ENCODE measurements around the gene VTCN1. TPM values are rescaled to one million over a fixed set of nuclear protein-coding genes. Genes with fewer than 3 reads are reported as not detected.
"Not testable (repeated sequence)": the region's sequence is repeated elsewhere in the genome, so short reads cannot be mapped to it uniquely, and the experiment has no call there.

VTCN1 gene
- total RNA-seq, 2 donors from 2014 or later, result not detected

- Mint-ChIP-seq H3K27ac (peak overlapping the region; percentile 84), H3K4me1 (peaks cover 13% of the 10 kb centered on the region), H3K36me3 (ENCODE audit: low read depth) (peaks cover 7% of the 10 kb centered on the region), H3K4me3 (peak overlapping the region; percentile 93), H3K27me3 (no peaks in the 10 kb centered on the region)
- DNase-seq, result no peak
- ATAC-seq, result no peak
- H3K9me3 ChIP-seq (ENCODE audit: control insufficient read depth, low read length, poor library complexity, severe bottlenecking), result no peaks in the 10 kb centered on the region
Observed at GRCh38 chr1:117122330-117123025, 88.2 kb downstream of the VTCN1 start.

DNA sequence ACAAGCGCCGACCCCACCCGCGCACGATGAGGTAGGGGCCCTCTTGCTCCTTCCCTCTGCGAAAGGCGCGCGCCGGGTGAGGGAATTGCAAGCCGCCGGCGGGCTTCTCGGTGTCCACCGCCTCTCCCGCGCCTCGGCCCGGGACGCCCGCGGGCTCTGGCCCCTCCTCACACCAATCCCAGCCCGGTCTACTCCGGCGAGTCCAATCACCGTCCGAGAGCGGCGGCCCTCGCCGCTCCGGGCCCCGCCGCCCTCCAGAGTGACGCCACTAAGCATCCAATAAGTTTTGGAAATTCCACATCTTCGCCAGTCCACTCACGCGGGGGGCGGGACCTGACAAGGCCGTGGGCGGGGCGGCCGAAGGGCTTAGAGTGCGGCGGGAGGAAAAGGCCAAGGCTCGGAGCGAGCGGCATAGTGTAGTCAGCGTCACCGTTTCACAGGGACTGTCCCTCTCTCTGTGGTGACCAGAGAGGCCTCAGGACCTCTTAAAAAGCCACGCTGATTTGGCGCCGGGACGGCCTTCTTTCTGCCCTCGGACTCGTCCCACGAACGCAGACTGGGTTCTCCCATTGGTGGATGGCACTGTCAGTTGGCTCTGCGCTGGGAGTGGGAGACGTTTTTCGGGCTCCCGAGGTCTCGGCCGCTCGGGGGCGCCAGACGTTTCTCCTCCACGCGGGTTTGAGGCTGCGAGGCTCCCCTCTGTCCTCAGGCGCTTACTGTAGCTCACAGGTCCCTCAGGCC lies 89.0 kb downstream of the VTCN1 start, which contains the start of gene TRIM45:
TSS of gene TRIM45 (minus strand) at position 161 of the 741 bp plus-strand sequence. CDS start 548 bp downstream, outside the sequence.
- peak; percentile 90 for ATAC-seq

DNA sequence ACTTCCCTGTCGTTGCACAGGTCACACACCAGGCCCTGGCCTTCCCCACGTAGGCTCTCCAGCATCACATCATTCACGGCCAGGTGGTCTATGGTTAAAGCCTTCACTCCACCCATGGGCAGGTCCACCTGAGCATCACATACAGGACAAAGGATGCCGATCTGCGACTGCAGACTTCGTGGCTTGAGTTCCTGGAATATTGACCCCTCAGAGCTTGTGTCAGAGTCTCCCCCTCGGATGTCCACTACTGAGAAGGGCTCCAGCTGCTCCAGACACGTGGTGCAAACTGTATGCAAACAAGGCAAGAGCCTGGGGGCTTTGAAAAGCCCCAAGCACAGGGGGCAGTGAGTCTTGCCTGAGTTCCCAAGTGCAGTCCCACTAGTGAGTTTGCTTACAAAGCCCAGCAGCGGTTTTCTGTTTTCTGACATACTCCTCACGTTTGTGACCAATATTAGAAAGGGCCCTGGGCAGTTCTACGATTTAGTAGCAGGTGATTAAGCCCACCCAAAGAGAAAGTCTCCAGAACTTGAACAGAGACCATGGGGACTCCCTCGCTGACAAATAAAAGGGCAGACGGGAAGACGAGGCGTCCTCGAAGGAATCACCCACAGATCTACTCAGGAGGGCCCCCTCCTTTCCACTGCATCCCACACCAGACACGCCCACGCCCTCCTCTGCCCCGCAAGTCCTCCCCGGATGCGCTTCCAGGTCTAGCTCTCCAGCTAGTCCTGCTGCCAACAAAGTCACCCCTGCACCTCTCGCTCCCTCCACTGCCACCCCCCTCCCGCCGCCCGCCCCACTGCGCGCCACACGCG lies 89.7 kb downstream of the VTCN1 start:
- Mint-ChIP-seq H3K36me3 (ENCODE audit: low read depth) (peaks cover 2% of the 10 kb centered on the region), H3K27ac (peak overlapping the region; percentile 84), H3K27me3 (no peaks in the 10 kb centered on the region), H3K4me1 (peaks cover 13% of the 10 kb centered on the region), H3K4me3 (peak overlapping the region; percentile 93)
- no peak for DNase-seq
- ATAC-seq, result no peak
- no peaks in the 10 kb centered on the region for H3K9me3 ChIP-seq (ENCODE audit: control insufficient read depth, low read length, poor library complexity, severe bottlenecking)

More for the DNA sequence above, 89.0 kb downstream of the VTCN1 start, which contains the start of gene TRIM45:
- peak; percentile 69 to 80 (median 69) for DNase-seq
- peak within 1 kb of the TSS; percentile 84 for H3K27ac Mint-ChIP-seq
- H3K4me3 Mint-ChIP-seq, result peak within 1 kb of the TSS; percentile 93
- H3K9me3 ChIP-seq (ENCODE audit: control insufficient read depth, low read length, poor library complexity, severe bottlenecking), result no peaks in the 10 kb centered on the region
- H3K4me1 Mint-ChIP-seq, result peaks cover 13% of the 10 kb centered on the region
- peaks cover 3% of the 10 kb centered on the region for H3K36me3 Mint-ChIP-seq (ENCODE audit: low read depth)
- H3K27me3 Mint-ChIP-seq, result no peaks in the 10 kb centered on the region

DNA sequence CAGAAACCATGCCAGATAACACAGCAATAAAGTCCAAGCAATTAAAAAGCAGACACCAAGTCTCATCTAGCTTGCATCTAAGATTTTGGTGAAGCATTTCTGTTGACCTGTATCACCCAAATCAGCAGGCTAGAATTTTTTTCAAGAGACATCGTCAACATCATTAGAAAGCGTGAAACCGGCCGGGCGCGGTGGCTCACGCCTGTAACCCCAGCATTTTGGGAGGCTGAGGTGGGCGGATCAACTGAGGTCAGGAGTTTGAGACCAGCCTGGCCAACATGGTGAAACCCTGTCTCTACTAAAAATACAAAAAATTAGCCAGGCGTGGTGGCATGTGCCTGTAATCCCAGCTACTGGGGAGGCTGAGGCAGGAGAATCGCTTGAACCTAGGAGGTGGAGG lies 91.6 kb downstream of the VTCN1 start:
- H3K9me3 ChIP-seq (ENCODE audit: control insufficient read depth, low read length, poor library complexity, severe bottlenecking); H3K36me3 Mint-ChIP-seq (ENCODE audit: low read depth); H3K4me3 Mint-ChIP-seq; DNase-seq; H3K27me3 Mint-ChIP-seq; ATAC-seq; H3K27ac Mint-ChIP-seq: not testable (repeated sequence)
- H3K4me1 Mint-ChIP-seq, result peaks cover 24% of the 10 kb centered on the region

DNA sequence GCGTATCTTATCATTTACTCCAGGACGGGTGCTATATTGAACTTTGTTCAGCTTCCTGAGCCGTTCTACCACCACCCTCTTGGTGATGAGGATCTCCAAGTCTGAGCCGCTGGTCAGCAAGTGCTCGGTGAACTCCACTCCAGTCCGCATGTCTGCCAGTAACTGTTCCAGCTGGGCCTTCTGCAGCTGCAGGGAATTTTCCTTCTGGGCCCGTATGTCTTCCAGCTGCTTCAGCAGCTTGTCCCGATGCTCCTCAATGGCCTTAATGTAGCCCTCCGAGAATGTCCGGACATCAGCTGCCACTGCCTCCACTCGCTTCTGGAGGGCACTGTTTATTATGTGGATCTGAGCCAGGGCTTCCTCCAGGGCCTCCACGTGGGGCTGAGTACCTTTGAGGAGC lies 92.6 kb downstream of the VTCN1 start:
- no peak for DNase-seq
- Mint-ChIP-seq H3K27ac (peak overlapping the region; percentile 41), H3K27me3 (no peaks in the 10 kb centered on the region), H3K4me1 (peaks cover 26% of the 10 kb centered on the region), H3K36me3 (ENCODE audit: low read depth) (peaks cover 2% of the 10 kb centered on the region), H3K4me3 (no peak overlapping the region)
- ATAC-seq, result no peak
- H3K9me3 ChIP-seq (ENCODE audit: control insufficient read depth, low read length, poor library complexity, severe bottlenecking), result no peaks in the 10 kb centered on the region

DNA sequence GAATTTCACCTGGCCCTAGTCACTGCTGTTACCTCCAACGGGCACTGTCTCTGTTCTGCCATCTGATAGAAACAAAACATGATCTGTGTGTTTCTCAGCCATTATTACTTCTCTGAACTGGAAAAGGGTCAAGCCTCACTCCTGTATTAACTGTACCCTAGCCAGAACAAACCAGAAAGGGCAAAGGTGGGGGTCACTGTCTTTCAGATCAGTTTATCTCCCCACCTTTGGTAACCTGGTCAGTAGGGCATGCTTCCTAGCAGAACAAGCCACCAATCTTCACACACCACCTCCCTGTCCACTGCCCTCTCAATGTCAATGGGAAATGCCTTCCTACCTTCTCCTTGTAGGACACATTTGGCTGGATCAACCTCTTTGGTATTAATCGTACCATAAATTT lies 93.0 kb downstream of the VTCN1 start:
- Mint-ChIP-seq H3K4me1 (peaks cover 25% of the 10 kb centered on the region), H3K36me3 (ENCODE audit: low read depth) (peaks cover 2% of the 10 kb centered on the region), H3K27ac (peak overlapping the region; percentile 41), H3K27me3 (no peaks in the 10 kb centered on the region), H3K4me3 (no peak overlapping the region)
- DNase-seq, result no peak
- H3K9me3 ChIP-seq (ENCODE audit: control insufficient read depth, low read length, poor library complexity, severe bottlenecking), result no peaks in the 10 kb centered on the region
- no peak for ATAC-seq

- Mint-ChIP-seq H3K36me3 (ENCODE audit: low read depth) (peaks cover 2% of the 10 kb centered on the region), H3K27me3 (no peaks in the 10 kb centered on the region), H3K4me1 (peaks cover 21% of the 10 kb centered on the region), H3K27ac (peak overlapping the region; percentile 66), H3K4me3 (no peak overlapping the region)
- no peaks in the 10 kb centered on the region for H3K9me3 ChIP-seq (ENCODE audit: control insufficient read depth, low read length, poor library complexity, severe bottlenecking)
- no peak for ATAC-seq
- DNase-seq, result no peak
Observed at GRCh38 chr1:117116784-117117130, 94.0 kb downstream of the VTCN1 start.

- Mint-ChIP-seq H3K4me1 (peaks cover 23% of the 10 kb centered on the region), H3K27me3 (no peaks in the 10 kb centered on the region), H3K4me3 (no peak overlapping the region), H3K36me3 (ENCODE audit: low read depth) (peaks cover 2% of the 10 kb centered on the region), H3K27ac (peak overlapping the region; percentile 72)
- no peak for DNase-seq
- ATAC-seq, result no peak
- no peaks in the 10 kb centered on the region for H3K9me3 ChIP-seq (ENCODE audit: control insufficient read depth, low read length, poor library complexity, severe bottlenecking)
Observed at GRCh38 chr1:117116090-117116783, 94.5 kb downstream of the VTCN1 start.

DNA sequence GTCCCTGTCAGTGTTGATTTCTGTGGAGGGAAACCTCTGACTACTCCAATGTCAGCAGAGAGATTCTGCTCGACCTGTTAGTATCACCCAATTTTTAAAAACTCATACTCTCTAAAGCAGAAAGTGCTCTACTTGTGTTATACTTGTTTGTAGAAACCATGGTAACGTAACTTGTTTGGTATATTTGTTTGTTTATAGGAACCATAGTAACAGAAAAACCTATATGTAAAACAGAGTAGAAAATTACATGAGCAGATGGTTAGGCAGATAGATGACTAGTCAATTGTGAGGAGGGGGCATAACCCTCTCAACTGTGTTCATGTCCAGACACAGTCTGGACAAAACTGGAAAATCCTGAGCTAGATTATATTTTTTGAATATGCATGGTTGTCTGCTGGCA lies 95.8 kb downstream of the VTCN1 start:
- peak overlapping the region; percentile 72 for H3K27ac Mint-ChIP-seq
- H3K4me3 Mint-ChIP-seq, result no peak overlapping the region
- no peaks in the 10 kb centered on the region for H3K9me3 ChIP-seq (ENCODE audit: control insufficient read depth, low read length, poor library complexity, severe bottlenecking)
- H3K4me1 Mint-ChIP-seq, result peaks cover 26% of the 10 kb centered on the region
- peak; percentile 77 for ATAC-seq
- no peak for DNase-seq
- peaks cover 2% of the 10 kb centered on the region for H3K36me3 Mint-ChIP-seq (ENCODE audit: low read depth)
- no peaks in the 10 kb centered on the region for H3K27me3 Mint-ChIP-seq

GRCh38 chr1:117113199-117113598 lies 97.5 kb downstream of the VTCN1 start:
- ATAC-seq (no peak), DNase-seq (no peak)
- no peak overlapping the region for H3K27ac Mint-ChIP-seq
- H3K4me1 Mint-ChIP-seq, result peaks cover 35% of the 10 kb centered on the region
- peaks cover 2% of the 10 kb centered on the region for H3K36me3 Mint-ChIP-seq (ENCODE audit: low read depth)
- no peak overlapping the region for H3K4me3 Mint-ChIP-seq
- H3K9me3 ChIP-seq (ENCODE audit: control insufficient read depth, low read length, poor library complexity, severe bottlenecking), result no peaks in the 10 kb centered on the region
- H3K27me3 Mint-ChIP-seq, result no peaks in the 10 kb centered on the region

- Mint-ChIP-seq H3K4me1 (peaks cover 35% of the 10 kb centered on the region), H3K36me3 (ENCODE audit: low read depth) (peaks cover 4% of the 10 kb centered on the region), H3K4me3 (no peak overlapping the region), H3K27me3 (no peaks in the 10 kb centered on the region), H3K27ac (no peak overlapping the region)
- ATAC-seq, result no peak
- H3K9me3 ChIP-seq (ENCODE audit: control insufficient read depth, low read length, poor library complexity, severe bottlenecking), result no peaks in the 10 kb centered on the region
- DNase-seq, result no peak
Observed at GRCh38 chr1:117112047-117112717, 98.5 kb downstream of the VTCN1 start.

DNA sequence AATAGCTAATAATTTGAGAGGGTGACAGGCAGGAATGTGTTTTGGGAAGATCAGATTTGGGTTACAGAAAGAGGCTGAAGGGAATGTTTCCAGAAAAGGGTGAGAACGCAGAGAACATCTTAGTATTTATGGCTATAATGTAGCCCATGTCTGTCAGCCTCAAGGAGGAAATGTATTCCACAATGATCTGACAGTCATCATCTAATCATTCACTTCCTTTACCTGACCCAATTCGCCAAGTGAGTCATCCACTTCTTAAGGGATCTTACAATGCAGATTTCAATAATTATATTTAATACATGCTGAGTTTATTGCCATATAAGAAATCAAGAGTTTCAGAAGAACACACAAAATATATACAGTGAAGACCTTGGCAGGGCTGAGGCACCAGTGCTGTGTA lies 100.0 kb downstream of the VTCN1 start:
- no peaks in the 10 kb centered on the region for H3K9me3 ChIP-seq (ENCODE audit: control insufficient read depth, low read length, poor library complexity, severe bottlenecking)
- Mint-ChIP-seq H3K4me1 (peaks cover 42% of the 10 kb centered on the region), H3K4me3 (no peak overlapping the region), H3K36me3 (ENCODE audit: low read depth) (peaks cover 2% of the 10 kb centered on the region), H3K27ac (peak overlapping the region; percentile 71), H3K27me3 (no peaks in the 10 kb centered on the region)
- peak; percentile 57 for ATAC-seq
- no peak for DNase-seq

Data from T-helper 17 cell (primary cell).